HL-60 (cell line): ENCODE results near the gene ATP8A1.

Source experiments
- GABPA ChIP-seq: IDR thresholded peaks from 2 replicates; pipeline ENCODE4 v1.6.1; 2012; ENCODE audit warnings: low read depth
- TF ChIP-seq, protein P1 (sequence below): IDR thresholded peaks from one replicate; pipeline ENCODE4 v1.5.1; 2011; ENCODE audit warnings: low read length, control low read depth, inconsistent platforms; ENCODE audit not compliant: insufficient read depth

- TF ChIP-seq GABPA: no peak
- TF ChIP-seq, protein P1, sequence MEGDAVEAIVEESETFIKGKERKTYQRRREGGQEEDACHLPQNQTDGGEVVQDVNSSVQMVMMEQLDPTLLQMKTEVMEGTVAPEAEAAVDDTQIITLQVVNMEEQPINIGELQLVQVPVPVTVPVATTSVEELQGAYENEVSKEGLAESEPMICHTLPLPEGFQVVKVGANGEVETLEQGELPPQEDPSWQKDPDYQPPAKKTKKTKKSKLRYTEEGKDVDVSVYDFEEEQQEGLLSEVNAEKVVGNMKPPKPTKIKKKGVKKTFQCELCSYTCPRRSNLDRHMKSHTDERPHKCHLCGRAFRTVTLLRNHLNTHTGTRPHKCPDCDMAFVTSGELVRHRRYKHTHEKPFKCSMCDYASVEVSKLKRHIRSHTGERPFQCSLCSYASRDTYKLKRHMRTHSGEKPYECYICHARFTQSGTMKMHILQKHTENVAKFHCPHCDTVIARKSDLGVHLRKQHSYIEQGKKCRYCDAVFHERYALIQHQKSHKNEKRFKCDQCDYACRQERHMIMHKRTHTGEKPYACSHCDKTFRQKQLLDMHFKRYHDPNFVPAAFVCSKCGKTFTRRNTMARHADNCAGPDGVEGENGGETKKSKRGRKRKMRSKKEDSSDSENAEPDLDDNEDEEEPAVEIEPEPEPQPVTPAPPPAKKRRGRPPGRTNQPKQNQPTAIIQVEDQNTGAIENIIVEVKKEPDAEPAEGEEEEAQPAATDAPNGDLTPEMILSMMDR: no peak
These were observed 264.9 kb downstream of the ATP8A1 start for GRCh38 chr4:42391981-42392380.
